Measurements from ENCODE around the gene STAM2.

- TF ChIP-seq HOXA7 (CRISPR knock-in tag; IDR thresholded peaks at IDR 0.05) (no peak), CTCF (IDR thresholded peaks at IDR 0.05) (no peak), MYC (IDR thresholded peaks at IDR 0.05; ENCODE audit: borderline replicate concordance, low read length) (no peak), KDM1A (IDR thresholded peaks at IDR 0.05; ENCODE audit: low read depth) (no peak), RFX5 (IDR thresholded peaks at IDR 0.05) (no peak), FOSB (CRISPR knock-in tag; IDR thresholded peaks at IDR 0.05) (no peak), NR3C1 (IDR thresholded peaks at IDR 0.05) (no peak), REST (IDR thresholded peaks at IDR 0.05) (no peak), BHLHE40 (IDR thresholded peaks at IDR 0.05; ENCODE audit: low read depth, low read length) (no peak), POLR2A (IDR thresholded peaks at IDR 0.05; ENCODE audit: low read length) (no peak), EP300 (IDR thresholded peaks at IDR 0.05) (no peak), MAX (IDR thresholded peaks at IDR 0.05) (no peak), CEBPB (IDR thresholded peaks at IDR 0.05) (no peak)
Measured at GRCh38 chr2:152165306-152165705, 10.3 kb downstream of the STAM2 start.
